GM18511 (cell line): ENCODE measurements around the gene WIF1.

ENCODE experiments used
- ATAC-seq: cut with Tn5 transposase; IDR thresholded peaks from one replicate; pipeline ENCODE4 v1.9.1; 2021; ENCODE audit warnings: mild to moderate bottlenecking, moderate library complexity; ENCODE audit not compliant: unreplicated experiment

WIF1 gene

DNA sequence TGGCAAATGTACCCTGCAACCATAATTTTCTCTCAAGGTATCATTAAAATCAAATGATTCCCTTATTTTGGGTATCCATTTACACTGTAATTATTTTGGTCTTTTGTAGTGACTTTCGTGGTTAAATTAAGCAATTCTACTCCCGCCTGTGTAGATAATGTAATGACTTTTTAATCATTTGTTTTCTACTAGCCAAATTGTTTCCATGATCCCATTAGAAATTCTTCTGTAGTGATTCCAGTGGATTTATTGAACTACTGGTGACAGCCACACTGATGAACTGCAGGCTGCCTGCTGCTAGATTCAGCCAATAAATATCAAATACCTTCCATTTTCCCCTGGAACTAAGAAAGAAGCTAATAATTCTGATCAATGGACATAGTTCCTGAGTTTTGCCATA lies 96.0 kb downstream of the WIF1 start:
- ATAC-seq = no peak

DNA sequence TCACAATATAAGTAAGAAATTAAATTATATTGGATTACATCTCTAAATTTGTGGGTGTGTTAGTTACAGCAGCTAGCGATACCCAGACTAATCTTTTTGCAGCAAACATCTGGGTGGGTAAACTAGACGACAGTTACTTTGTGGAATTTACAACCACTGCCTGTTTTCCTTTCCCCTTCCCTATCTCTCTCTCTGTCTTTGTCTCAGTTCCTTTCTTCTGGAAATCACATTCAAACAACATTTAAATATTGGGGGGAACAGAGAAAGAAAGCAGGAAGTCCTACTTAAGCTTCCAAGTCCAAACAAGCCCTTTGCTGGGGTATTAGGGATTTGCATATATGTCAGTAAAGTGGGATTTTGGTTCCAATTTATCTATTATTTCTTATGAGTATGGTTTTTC lies 97.6 kb downstream of the WIF1 start:
- no peak for ATAC-seq

DNA sequence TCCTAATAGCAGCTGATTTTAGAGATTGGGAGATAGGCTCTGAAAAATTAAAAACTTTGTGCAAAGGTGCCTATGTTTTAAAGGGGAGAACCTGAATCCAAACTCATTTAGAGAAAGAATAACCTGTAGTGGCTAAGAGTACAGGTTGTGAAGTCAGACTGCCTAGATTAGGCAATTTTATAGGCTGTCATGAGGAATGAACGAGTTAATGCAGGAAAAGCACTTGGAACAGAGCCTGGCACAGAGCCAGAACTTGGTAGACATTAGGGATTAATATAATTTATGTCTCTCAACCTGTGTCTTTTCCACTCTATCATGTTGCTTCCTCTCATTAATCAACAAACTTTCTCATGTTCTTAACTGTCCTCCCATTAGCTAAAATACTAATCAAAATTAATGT lies 98.1 kb downstream of the WIF1 start:
- no peak for ATAC-seq

DNA sequence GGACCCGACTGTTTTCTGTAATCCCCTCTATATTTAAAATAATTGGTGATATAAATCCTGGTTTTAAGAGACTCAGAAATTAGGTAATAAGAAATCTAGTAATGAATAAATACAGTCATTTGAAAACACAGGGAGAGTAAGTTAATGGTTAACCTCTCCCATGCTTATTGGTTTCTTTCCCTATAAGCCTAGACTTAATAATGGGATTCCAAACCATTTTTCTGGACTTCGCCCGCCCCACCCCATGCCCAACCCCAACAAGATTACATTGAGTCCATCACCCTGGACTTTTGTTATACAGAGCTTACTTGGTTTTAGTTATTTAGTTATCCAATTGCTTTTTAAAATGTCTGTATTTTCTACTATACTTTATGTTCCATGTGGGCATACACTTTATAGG lies 98.7 kb downstream of the WIF1 start:
- no peak for ATAC-seq

DNA sequence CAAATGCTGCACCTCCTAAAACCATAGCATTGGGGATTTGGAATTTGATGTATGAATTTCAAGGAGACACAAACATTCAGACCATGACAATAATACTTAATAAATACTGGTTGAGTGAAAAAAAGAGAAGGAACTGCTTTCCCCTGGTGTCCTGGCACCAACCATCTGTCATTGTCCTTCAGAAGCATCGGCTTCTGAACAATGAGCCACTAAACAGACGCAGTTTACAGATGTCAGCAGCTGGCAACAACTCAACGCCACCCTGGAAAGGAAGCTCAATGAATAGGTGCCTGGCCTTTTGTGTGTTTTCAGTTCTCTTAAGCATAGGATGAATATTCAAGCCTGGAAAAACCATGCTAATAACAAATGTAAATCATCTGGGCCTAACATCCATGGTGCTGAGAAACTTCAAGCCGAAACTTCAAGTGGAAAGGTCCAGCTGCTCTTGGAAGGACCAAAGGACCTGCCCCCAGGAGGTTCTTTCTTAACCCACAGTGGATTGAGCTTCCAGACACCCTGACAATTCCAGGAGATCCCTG lies 101.3 kb downstream of the WIF1 start:
- ATAC-seq = no peak

DNA sequence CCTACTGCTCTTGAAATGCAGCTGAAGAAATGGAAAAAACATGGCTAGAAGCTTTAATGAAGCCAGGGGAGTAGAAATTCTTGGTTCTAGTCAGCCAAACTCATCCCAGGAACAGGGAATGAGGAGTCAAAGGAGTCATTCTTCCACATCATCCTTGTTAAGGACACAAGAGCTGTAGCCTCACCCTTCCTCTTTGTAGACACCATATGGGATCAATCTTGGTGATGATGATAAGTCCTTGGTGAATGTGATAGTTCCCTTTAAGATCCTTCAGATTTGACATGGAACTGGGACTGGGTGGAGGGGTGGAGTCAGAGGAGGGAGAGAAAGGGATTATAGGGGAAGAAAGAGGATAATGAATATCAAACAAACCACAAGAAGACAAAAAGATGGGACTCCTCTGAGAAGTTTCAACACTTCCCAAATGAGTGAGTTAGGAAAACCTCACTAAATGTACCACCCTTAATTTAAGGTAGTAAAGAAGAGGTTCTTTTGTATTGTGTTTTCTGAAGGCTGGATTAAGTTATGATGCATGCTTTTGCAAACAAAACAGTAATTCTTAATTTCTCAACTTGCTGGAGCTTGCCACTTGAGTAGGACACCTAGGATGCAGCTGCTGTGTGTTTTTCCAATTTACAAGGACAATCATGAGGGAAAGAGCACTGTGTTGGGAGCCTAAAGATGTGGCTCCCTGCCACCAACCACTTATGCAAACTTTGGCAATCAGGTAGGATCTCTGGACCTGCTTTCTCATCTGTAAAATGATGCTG lies 104.0 kb downstream of the WIF1 start:
- no peak for ATAC-seq

DNA sequence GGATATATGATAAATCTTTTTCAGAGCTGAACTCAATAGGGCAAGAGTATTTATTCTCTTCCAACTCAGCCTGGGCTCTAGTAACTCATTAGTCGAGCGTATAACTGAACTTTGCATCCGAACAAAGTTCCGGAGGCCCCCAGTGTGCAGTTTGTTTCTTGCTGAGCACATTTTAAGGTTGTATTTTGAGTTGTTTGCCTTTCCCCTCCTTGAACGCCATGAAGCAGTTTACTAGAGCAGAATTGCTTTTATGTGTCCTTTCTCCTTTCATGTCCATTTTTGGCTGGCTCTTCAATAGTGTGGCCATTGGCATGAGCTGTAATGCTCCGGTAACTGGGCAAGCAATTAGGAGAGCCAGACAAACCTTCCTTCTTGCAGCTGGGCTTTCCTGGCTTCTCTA lies 105.3 kb downstream of the WIF1 start:
- ATAC-seq = no peak

DNA sequence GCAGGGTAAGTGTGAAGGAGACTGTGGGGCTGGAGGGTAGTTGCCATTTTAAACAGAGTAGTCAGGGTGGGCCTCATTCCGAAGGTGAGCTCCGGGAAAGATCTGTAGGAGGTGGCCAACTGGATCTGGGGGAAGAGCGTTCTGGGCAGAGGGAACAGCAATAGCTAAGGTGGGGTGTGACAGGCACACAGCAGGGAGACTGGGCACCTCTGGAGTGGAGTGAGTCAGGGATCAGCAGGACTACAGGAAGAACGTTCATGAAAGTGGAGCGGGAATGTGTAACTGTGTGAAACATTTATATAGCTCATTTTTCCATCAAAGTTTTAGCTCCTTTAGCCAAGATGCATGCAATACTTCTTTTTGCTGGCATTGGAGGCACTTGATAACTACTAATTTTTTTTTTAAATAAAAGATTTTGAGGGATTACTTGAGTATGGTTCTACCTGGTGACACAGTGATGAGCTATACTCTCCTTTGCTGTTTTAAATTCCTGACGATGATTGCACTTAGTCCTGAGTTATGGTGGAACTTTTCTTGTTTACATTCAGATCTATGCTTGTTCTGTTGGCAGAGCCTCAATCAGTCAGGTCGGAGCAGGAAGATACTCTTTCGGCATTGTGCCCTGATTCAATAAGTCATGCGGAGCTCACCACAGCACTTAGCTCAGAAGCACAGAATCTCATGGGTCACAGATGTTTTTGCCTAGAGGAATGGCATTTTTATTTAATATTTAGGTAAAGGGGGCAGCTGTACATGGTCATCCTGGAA lies 106.4 kb downstream of the WIF1 start:
- ATAC-seq = no peak

DNA sequence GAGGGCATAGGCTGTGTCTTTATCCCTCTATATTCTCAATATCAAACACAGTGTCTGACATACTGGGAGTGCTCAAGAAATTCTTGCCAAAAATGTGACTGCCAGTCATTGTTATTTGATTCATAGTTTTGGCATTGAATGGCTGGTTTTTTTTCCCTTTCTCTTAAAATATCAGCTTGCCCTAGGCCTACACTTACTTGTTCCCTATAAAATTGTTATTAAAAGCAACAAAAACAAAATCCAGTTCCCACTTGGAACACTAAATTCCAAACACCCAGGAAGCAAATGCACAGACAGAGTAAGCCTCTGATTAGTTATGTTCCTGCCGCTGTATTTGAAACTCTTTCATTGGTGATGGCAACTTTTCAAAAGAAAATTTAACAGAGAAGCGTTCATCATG lies 110.7 kb downstream of the WIF1 start:
- no peak for ATAC-seq

DNA sequence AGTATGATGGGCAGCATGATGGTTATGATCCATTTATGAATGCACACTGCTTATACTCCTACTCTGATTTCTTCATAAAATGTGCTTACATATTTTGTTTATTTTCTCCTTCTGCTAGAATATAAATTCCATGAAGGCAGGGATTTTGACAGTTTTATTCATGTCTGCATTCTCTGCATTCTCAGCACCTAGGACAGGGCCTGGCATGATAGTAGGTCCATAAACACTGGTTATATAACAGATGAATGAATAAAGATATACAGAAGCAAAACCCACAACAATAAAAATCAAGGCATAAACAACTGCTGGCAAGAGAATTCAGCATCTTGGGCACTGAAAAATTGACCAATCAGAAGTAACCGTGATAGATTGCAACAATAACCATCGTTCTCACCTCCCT lies 115.4 kb downstream of the WIF1 start:
- no peak for ATAC-seq

DNA sequence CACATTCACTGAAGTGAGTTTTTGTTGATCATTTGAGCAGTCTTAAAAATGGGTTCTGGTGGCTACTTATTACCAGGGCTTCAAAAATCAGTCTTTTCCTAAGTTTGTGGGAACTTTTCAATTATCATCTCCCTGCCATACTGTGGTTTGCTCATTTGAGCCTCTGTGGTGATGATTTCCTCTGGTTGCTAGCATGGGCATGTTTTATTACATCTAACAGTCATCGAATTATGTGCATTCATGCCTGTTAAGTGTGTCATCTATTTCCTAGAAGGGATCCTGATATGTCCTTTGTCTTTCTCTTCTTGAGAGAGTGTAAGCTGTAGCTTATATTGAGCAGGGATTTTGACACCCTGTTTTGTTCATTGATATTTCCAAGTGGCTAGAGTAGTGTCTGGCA lies 116.8 kb downstream of the WIF1 start:
- ATAC-seq = no peak
